Measurements from ENCODE around the gene NEDD4L. TPM values are rescaled to one million over a fixed set of nuclear protein-coding genes. Genes with fewer than 3 reads are reported as not detected.

NEDD4L gene
- total RNA-seq, 1 experiment from 2014 or later: 42.9 TPM

DNA sequence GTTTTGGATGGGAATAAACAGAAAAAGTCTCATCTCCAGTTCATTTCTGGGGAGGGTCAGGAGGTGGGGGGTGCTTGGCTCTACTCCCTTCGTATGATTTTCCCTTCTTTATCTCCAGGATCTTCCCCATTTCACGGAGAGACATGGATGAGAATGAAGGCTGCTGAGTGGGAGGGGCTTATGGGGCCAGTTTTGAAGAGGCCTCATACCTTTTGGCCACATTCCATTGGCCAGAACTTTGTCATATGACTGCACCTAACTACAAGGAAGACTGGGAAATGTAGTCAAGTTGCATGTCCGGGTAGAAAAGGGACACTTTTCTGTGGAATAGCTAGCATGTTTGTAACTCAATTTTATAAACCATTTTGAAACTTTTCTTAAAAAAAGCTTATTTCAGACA lies 117.6 kb downstream of the NEDD4L start:
- ATAC-seq (no peak), DNase-seq (ENCODE audit: low read depth, low spot score) (no peak)
- intact Hi-C loops (cut with micrococcal nuclease; ENCODE audit: unreplicated experiment): no loop called here

GRCh38 chr18:58162127-58162526 lies 118.1 kb downstream of the NEDD4L start:
- in situ Hi-C loops (cut with HindIII; ENCODE audit: low pct_unique_long_range_greater_than_20kb, low sequenced_read_pairs): no loop called here

More for the DNA sequence above, 117.6 kb downstream of the NEDD4L start:
- TF ChIP-seq CTCF (IDR thresholded peaks at IDR 0.05) (no peak), SIN3A (IDR thresholded peaks at IDR 0.05; ENCODE audit: borderline replicate concordance, insufficient read depth, low read depth, low read length) (no peak), TCF7L2 (IDR thresholded peaks at IDR 0.05; ENCODE audit: low read depth, low read length) (no peak), POLR2AphosphoS5 (IDR thresholded peaks at IDR 0.05; ENCODE audit: low read depth, low read length) (no peak)
- TF ChIP-seq, protein P1, sequence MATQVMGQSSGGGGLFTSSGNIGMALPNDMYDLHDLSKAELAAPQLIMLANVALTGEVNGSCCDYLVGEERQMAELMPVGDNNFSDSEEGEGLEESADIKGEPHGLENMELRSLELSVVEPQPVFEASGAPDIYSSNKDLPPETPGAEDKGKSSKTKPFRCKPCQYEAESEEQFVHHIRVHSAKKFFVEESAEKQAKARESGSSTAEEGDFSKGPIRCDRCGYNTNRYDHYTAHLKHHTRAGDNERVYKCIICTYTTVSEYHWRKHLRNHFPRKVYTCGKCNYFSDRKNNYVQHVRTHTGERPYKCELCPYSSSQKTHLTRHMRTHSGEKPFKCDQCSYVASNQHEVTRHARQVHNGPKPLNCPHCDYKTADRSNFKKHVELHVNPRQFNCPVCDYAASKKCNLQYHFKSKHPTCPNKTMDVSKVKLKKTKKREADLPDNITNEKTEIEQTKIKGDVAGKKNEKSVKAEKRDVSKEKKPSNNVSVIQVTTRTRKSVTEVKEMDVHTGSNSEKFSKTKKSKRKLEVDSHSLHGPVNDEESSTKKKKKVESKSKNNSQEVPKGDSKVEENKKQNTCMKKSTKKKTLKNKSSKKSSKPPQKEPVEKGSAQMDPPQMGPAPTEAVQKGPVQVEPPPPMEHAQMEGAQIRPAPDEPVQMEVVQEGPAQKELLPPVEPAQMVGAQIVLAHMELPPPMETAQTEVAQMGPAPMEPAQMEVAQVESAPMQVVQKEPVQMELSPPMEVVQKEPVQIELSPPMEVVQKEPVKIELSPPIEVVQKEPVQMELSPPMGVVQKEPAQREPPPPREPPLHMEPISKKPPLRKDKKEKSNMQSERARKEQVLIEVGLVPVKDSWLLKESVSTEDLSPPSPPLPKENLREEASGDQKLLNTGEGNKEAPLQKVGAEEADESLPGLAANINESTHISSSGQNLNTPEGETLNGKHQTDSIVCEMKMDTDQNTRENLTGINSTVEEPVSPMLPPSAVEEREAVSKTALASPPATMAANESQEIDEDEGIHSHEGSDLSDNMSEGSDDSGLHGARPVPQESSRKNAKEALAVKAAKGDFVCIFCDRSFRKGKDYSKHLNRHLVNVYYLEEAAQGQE (IDR thresholded peaks at IDR 0.05; ENCODE audit: insufficient read depth in 1 of 2, low read depth in 2 of 2, low read length in 1 of 2): no peak
- POLR2A ChIA-PET: no interaction called here
- Histone ChIP-seq H3K27ac (ENCODE audit: low read length) (peak overlapping the region; percentile 17; the same call in 1 of the 2 replicates), H3K4me3 (ENCODE audit: low read depth in 2 of 2, low read length in 2 of 2) (no peak overlapping the region), H3K27me3 (ENCODE audit: control insufficient read depth, insufficient read depth, low read length) (no peaks in the 10 kb centered on the region), H3K36me3 (ENCODE audit: control insufficient read depth, insufficient read depth, low read length) (no peaks in the 10 kb centered on the region), H3K9me3 (ENCODE audit: control insufficient read depth, insufficient read depth, low read depth, low read length) (no peaks in the 10 kb centered on the region), H3K4me1 (ENCODE audit: control insufficient read depth, insufficient read depth, low read length) (no peaks in the 10 kb centered on the region)
- in situ Hi-C loops (cut with HindIII; ENCODE audit: low pct_unique_long_range_greater_than_20kb, low sequenced_read_pairs): no loop called here
- BruUV-seq (replicated peaks): no TSS peak
- CTCF ChIA-PET: no interaction called here

More at GRCh38 chr18:58162127-58162526, 118.1 kb downstream of the NEDD4L start:
- BruUV-seq (replicated peaks): no TSS peak
- no peak for DNase-seq (ENCODE audit: low read depth, low spot score)
- Histone ChIP-seq H3K9me3 (ENCODE audit: control insufficient read depth, insufficient read depth, low read depth, low read length) (no peaks in the 10 kb centered on the region), H3K27me3 (ENCODE audit: control insufficient read depth, insufficient read depth, low read length) (no peaks in the 10 kb centered on the region), H3K4me3 (ENCODE audit: low read depth in 2 of 2, low read length in 2 of 2) (no peak overlapping the region), H3K4me1 (ENCODE audit: control insufficient read depth, insufficient read depth, low read length) (no peaks in the 10 kb centered on the region), H3K36me3 (ENCODE audit: control insufficient read depth, insufficient read depth, low read length) (no peaks in the 10 kb centered on the region), H3K27ac (ENCODE audit: low read length) (no peak overlapping the region; the same call in 1 of the 2 replicates)
- no peak for ATAC-seq
- intact Hi-C loops (cut with micrococcal nuclease; ENCODE audit: unreplicated experiment): no loop called here
- POLR2A ChIA-PET: no interaction called here
- CTCF ChIA-PET: no interaction called here
- TF ChIP-seq, protein P1 (IDR thresholded peaks at IDR 0.05; ENCODE audit: insufficient read depth in 1 of 2, low read depth in 2 of 2, low read length in 1 of 2): no peak
- no peak for TF ChIP-seq TCF7L2 (IDR thresholded peaks at IDR 0.05; ENCODE audit: low read depth, low read length)
- no peak for TF ChIP-seq POLR2AphosphoS5 (IDR thresholded peaks at IDR 0.05; ENCODE audit: low read depth, low read length)
- no peak for TF ChIP-seq CTCF (IDR thresholded peaks at IDR 0.05)
- TF ChIP-seq SIN3A (IDR thresholded peaks at IDR 0.05; ENCODE audit: borderline replicate concordance, insufficient read depth, low read depth, low read length): no peak
